Tibial artery (tissue), 4 donors: ENCODE results near the gene SNX2.

Source experiments
- DNase-seq, 2 donors: peaks; one replicate each; pipeline ENCODE4 v3.0.0-alpha.2; 2019
- H3K27ac ChIP-seq, 2 donors: fragments of 200-600 bp; sonication (generic) in 1 of 2; 1 replicate in 1 of 2; 2 replicates in 1 of 2; pipeline ENCODE4 v1.5.1; 2018 to 2019; ENCODE audit warnings: mild to moderate bottlenecking in 1 of 2
- H3K27me3 ChIP-seq, 2 donors: fragments of 200-600 bp; sonication (generic) in 1 of 2; one replicate each; pipeline versions ENCODE4 v1.5.1 to v1.6.0; 2016 to 2019
- H3K36me3 ChIP-seq, 3 donors: fragments of 200-600 bp; sonication (generic) in 2 of 3; one replicate each; pipeline ENCODE4 v1.5.1; 2016 to 2019; ENCODE audit warnings: mild to moderate bottlenecking in 2 of 3
- H3K4me1 ChIP-seq, 4 donors: fragments of 200-600 bp; sonication (generic) in 2 of 4; 1 replicate in 3 of 4; 2 replicates in 1 of 4; pipeline ENCODE4 v1.5.1; 2016 to 2019
- H3K4me3 ChIP-seq, 2 donors: fragments of 200-600 bp; sonication (generic) in 1 of 2; 1 replicate in 1 of 2; 2 replicates in 1 of 2; pipeline ENCODE4 v1.5.1; 2018 to 2019; ENCODE audit warnings: mild to moderate bottlenecking in 2 of 2
- H3K9me3 ChIP-seq, 3 donors: fragments of 200-600 bp; sonication (generic) in 1 of 3; one replicate each; pipeline ENCODE4 v1.5.1; 2016 to 2019
- intact Hi-C: fragments of 100-400 bp; cut with DNase I; formaldehyde crosslinking; loops from one replicate; pipeline ENCODE4 v1.15.0; 2023; ENCODE audit warnings: low total_unique reads
- TF ChIP-seq, protein P1 (sequence below), 2 experiments: fragments of 200-600 bp in 1 of 2; fragments of 450-650 bp in 1 of 2; IDR thresholded peaks; one replicate each; pipeline ENCODE4 v1.5.1; 2017 to 2019; ENCODE audit warnings: antibody characterized with exemption in 2 of 2, mild to moderate bottlenecking in 1 of 2, moderate library complexity in 1 of 2

The SNX2 gene

DNA sequence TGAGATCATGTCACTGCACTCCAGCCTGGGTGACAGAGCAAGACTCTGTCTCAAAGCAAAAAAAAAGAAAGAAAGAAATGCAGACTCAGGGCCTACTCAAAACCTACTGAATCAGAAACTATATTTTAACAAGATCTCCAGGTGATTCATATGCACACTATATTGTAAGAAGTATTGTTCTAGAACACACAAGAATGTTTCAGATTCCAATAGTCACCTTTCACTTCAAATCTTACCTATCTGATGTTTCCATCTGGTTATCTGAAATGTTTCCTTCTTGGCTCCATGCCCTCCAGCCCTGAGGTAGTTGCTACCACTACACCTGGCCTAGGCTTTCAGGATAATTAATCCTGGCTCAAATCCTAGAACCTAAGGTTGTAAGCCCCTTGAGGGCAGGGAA is 36.8 kb upstream of the SNX2 start:
- intact Hi-C loops, result no loop called here
- no peaks in the 10 kb centered on the region for H3K4me1 ChIP-seq
- no peak for DNase-seq
- H3K4me3 ChIP-seq, result no peak overlapping the region
- no peaks in the 10 kb centered on the region for H3K36me3 ChIP-seq
- TF ChIP-seq, protein P1, sequence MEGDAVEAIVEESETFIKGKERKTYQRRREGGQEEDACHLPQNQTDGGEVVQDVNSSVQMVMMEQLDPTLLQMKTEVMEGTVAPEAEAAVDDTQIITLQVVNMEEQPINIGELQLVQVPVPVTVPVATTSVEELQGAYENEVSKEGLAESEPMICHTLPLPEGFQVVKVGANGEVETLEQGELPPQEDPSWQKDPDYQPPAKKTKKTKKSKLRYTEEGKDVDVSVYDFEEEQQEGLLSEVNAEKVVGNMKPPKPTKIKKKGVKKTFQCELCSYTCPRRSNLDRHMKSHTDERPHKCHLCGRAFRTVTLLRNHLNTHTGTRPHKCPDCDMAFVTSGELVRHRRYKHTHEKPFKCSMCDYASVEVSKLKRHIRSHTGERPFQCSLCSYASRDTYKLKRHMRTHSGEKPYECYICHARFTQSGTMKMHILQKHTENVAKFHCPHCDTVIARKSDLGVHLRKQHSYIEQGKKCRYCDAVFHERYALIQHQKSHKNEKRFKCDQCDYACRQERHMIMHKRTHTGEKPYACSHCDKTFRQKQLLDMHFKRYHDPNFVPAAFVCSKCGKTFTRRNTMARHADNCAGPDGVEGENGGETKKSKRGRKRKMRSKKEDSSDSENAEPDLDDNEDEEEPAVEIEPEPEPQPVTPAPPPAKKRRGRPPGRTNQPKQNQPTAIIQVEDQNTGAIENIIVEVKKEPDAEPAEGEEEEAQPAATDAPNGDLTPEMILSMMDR (IDR thresholded peaks at IDR 0.05), result no peak
- H3K9me3 ChIP-seq, result no peaks in the 10 kb centered on the region
- H3K27ac ChIP-seq, result no peak overlapping the region
- no peaks in the 10 kb centered on the region for H3K27me3 ChIP-seq

DNA sequence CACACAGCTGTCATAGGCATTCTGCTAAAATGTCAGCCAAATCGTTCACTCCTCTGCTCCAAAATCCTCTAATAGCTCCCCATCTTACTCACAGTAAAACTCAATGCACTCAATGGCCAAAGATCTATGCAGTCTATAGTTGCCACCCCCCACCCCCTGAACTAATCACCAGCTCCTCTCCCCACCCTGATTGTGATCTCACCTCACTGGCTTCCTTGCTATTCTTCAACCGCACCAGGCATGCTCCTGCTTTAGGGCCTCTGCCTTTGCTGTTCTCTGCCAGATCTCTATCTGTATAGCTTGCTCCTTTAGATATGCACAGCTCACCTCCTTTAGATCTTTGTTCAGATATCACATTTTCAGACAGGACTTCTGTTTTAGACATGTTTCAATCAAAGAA is 33.2 kb upstream of the SNX2 start:
- intact Hi-C loops, result no loop called here
- H3K27me3 ChIP-seq, result no peaks in the 10 kb centered on the region
- H3K27ac ChIP-seq, result no peak overlapping the region
- no peaks in the 10 kb centered on the region for H3K36me3 ChIP-seq
- DNase-seq, result no peak
- no peaks in the 10 kb centered on the region for H3K9me3 ChIP-seq
- TF ChIP-seq, protein P1 (IDR thresholded peaks at IDR 0.05), result no peak
- H3K4me3 ChIP-seq, result no peak overlapping the region
- no peaks in the 10 kb centered on the region for H3K4me1 ChIP-seq

DNA sequence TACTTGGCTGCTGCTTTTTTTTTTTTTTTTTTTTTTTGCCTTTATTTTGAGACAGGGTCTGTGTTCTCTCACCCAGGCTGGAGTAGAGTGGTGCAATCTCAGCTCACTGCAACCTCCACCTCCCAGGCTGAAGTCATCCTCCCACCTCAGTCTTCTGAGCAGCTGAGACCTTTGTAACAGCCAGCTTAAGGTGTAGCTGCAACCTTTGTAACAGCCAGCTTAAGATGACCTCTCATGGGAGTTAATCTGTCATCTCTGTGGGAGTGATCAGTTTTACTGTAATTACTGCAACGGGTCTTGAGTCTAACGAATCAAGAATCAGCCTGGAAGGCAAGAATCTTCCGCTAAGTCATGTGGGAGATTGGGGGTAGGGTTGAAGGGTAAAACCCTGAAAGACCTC is 31.6 kb upstream of the SNX2 start:
- Histone ChIP-seq H3K4me1 (no peaks in the 10 kb centered on the region), H3K36me3 (no peaks in the 10 kb centered on the region), H3K27ac (no peak overlapping the region), H3K27me3 (no peaks in the 10 kb centered on the region), H3K9me3 (no peaks in the 10 kb centered on the region), H3K4me3 (no peak overlapping the region)
- intact Hi-C loops, result no loop called here
- DNase-seq, result no peak
- TF ChIP-seq, protein P1 (IDR thresholded peaks at IDR 0.05), result no peak

DNA sequence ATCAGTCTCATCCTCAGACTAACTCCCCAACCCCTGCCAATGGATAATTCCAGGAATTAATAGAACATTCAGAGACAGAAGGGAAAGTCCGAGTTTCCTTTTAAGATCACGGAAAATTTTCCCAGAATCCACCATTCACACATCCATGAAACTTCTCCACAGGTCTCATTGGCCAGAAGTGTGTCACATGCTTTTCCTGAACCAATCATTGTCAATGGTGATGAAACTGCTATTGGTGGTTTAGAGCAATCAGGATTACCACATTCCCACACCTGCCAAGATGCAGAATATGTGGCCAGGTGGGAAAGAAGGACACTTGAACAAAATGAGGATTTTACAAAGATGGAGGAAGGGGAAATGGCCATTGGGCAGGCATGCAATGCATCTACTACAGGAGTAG is 29.3 kb upstream of the SNX2 start:
- no peaks in the 10 kb centered on the region for H3K9me3 ChIP-seq
- H3K36me3 ChIP-seq, result no peaks in the 10 kb centered on the region
- DNase-seq, result no peak
- no peak overlapping the region for H3K27ac ChIP-seq
- TF ChIP-seq, protein P1 (IDR thresholded peaks at IDR 0.05), result no peak
- peaks cover 0 to 10% (median 0%) of the 10 kb centered on the region in 4 donors for H3K4me1 ChIP-seq
- no peaks in the 10 kb centered on the region for H3K27me3 ChIP-seq
- intact Hi-C loops, result no loop called here
- H3K4me3 ChIP-seq, result no peak overlapping the region

DNA sequence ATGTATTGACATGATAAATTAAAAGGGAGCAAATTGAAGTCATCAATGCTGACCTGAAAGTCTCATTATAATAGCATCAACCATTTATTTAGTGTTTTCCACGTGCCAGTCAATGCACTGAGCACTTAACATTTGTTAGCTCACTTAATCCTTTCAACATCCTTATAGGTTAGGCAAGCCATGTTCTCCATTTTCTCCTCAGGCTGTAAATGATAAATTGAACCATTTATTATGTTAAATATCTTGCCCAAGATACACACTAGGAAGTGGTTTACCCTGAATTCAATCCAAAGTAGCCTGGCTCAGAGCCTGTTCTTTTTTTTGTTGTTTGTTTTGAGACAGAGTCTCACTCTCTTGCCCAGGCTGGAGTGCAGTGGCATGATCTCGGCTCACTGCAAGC is 25.0 kb upstream of the SNX2 start:
- Histone ChIP-seq H3K4me1 (peaks cover 0 to 19% (median 0%) of the 10 kb centered on the region in 4 donors), H3K4me3 (no peak overlapping the region), H3K36me3 (no peaks in the 10 kb centered on the region), H3K27ac (peak overlapping the region in 1 of 2 donors; percentile 8), H3K27me3 (no peaks in the 10 kb centered on the region), H3K9me3 (no peaks in the 10 kb centered on the region)
- intact Hi-C loops, result no loop called here
- TF ChIP-seq, protein P1 (IDR thresholded peaks at IDR 0.05), result no peak
- DNase-seq, result no peak

DNA sequence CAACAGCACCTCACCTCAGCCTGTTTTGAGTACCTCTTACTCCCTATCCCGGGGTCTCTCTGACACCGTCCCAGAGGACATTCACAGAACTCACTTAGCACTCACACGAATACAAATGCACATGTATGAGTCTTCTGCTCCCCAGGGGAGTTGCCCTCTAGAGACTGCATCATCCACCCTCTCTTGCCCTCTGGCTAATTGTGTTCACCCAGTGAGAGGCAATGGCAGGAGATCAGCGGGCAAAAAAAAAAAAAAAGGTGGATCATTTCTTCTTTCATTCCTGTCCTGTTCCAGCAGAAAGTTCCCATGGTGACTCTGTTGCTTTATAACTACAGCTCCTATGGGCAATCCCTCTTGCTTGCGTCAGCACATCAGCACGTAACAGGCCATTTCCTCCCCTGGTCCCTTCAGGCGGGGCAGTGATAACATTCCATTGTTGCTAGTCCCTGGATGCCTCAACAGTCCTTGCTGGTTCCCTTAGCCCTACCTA is 23.5 kb upstream of the SNX2 start:
- Histone ChIP-seq H3K4me3 (no peak overlapping the region), H3K36me3 (no peaks in the 10 kb centered on the region), H3K9me3 (no peaks in the 10 kb centered on the region), H3K27ac (no peak overlapping the region), H3K4me1 (peaks cover 0 to 19% (median 0%) of the 10 kb centered on the region in 4 donors), H3K27me3 (no peaks in the 10 kb centered on the region)
- DNase-seq, result no peak
- intact Hi-C loops, result no loop called here
- TF ChIP-seq, protein P1 (IDR thresholded peaks at IDR 0.05), result no peak
